GM18526 (cell line): ENCODE measurements around the gene ALOXE3.

Experiments
- POLR2A ChIP-seq: IDR thresholded peaks from 3 replicates; pipeline ENCODE4 v1.6.1; 2011; ENCODE audit not compliant: insufficient read length; ENCODE audit errors: extremely low read depth

ALOXE3 gene

GRCh38 chr17:8123695-8124349 lies 5.5 kb upstream of the ALOXE3 start, which contains the start of gene HES7:
HES7 (minus strand) TSS chr17:8124106; CDS start chr17:8124084, 22 bp downstream.
- no peak for TF ChIP-seq POLR2A

DNA sequence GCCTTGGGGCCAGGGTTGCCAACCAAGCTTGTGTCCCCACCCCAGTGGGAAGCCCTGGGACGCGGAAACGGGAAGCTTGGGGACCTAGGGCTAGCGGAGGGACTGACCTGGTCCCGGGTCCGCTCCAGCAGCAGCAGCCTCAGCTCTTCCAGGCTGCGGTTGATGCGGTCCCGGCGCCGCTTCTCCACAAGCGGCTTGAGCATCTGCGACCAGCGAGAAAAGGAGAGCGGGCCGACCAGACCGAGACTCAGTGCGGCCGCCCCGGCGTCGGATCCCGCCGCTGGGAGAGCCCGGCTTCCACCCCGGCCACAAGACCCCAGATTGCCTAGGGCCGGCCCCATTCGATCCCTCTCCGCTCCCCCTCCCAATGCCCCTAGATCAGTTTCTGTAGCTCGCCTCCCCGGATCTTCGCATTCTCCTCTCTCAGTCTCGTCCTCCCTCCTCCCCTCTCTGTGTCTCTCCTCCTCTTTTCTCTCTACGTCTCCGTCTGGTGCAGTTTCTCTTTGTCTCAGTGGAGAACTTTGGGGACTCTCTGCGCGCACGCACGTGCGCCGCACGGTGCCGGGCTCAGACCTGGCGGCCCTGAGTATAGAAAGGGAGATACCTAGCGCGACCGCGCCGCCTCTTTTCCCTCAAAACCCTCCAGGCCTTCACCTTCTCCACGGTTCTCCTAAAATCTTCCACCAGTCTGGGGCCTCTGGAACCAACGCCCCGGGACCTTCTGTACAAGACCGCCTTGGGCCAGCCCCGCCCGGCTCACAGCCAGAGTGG lies 4.8 kb upstream of the ALOXE3 start:
- TF ChIP-seq POLR2A: no peak

DNA sequence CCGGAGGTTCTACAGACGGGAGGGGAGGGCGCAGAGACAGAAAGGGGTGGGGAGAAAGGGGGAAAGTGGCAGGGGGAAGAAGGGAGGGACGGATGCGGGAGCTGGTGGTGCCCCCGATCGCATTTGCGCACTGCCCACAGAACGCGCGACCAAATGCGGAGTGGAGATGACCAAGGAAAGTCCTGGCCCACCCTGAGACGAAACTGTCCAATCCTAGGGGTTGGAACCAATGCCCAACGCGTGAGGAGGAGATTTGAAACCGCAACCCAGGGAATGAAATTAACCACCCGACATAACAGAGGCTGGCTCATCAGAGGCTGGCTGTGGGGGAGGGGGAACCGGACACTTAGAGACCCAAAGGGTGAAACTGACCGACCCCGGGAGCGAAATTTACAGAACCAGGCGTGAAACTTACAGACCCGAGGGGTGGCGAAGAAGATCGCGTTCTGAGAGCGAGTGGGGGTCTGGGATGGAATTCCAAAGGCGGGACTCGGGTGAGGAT lies 4.2 kb upstream of the ALOXE3 start:
- no peak for TF ChIP-seq POLR2A

DNA sequence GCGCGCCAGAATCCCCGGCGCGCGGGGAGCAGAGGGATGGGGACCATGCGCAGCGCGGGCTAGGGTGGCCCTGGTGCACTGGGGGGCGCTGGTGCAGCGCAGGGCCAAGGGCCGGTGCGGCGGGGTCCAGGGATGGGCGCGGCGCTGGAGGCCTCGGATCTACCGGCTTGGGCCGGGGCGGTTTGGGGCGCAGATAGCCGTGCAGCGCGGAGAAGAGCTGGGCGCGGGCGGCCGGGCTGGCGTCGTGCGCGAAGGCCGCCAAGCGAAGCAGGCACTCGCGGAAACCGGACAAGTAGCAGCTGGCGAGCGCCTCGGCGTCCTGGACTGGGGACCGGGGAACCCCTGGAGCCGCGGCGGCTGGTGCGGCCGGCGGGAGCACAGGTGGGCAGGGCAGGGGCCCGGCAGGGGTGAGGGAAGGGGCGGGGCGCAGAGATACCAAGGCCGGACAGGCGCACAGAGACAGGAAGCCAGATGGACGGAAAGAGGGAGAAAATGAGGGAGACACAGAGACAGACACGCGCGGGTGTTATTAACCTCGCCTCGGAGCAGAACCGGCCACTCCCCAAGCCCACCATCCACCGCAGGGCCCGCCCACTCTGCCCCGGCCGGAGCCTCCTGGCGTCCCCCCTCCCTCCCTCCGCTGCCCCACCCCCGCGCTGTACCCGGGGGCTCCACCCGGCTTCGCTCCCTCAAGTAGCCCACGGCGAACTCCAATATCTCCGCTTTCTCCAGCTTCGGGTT lies 3.5 kb upstream of the ALOXE3 start:
- TF ChIP-seq POLR2A: no peak

DNA sequence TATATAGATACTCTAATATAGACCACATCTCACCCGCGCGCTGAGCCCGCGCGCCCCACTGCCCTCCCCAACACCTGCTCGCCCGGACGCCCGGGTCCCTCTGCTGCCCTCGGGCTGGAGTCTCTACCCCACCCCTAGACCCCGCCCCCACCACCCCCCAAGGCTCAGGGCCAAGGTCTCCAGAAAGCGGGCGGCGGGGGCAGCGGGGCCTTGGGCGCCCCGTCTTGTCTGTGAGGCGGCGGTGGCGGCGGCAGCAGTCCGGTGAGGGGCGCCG lies 3.0 kb upstream of the ALOXE3 start:
- TF ChIP-seq POLR2A: no peak

- TF ChIP-seq POLR2A: no peak
Observed at GRCh38 chr17:8120520-8121406, 2.4 kb upstream of the ALOXE3 start.

DNA sequence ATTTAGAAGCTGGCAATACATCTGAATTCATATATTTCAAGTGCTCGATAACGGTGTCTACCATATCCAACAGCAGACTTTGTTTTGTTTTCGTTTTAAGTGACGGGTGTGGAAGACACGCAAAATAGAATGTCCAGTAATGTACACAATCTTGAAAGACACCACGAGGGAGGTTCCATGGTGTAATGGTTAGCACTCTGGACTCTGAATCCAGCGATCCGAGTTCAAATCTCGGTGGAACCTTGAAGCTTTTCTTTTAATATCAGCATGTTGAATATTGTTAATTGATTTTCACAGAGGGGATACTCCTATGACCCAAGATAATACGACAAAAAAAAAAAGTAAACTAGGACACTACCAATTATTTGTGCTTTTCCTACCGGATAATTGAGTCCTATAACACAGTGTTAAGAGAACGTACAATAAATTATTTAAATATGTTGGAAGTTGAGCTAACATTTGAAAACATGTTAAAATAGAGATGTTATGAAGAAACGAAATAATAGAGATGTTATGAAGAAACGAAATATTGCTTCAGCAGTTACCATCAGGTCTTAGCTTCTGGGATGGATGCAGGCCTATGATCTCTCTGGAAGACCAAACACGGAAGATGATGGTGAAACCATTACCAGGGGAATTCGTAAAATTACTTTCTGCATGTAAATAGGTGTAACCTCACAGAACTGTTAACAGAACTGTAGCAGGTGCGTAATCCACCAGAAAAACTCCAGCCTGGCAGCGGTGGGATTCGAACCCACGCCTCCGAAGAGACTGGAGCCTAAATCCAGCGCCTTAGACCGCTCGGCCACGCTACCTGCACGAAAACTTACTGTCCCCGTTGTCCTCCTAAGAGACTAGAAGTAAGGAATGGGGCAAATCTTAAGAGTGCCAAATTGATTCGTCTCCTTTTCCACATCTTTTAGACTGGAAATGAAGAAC lies 1.5 kb upstream of the ALOXE3 start:
- no peak for TF ChIP-seq POLR2A

GRCh38 chr17:8118769-8119580 lies 661 bp upstream of the ALOXE3 start:
- TF ChIP-seq POLR2A: no peak

- TF ChIP-seq POLR2A: no peak
Observed at GRCh38 chr17:8117367-8117979, 841 bp downstream of the ALOXE3 start.

DNA sequence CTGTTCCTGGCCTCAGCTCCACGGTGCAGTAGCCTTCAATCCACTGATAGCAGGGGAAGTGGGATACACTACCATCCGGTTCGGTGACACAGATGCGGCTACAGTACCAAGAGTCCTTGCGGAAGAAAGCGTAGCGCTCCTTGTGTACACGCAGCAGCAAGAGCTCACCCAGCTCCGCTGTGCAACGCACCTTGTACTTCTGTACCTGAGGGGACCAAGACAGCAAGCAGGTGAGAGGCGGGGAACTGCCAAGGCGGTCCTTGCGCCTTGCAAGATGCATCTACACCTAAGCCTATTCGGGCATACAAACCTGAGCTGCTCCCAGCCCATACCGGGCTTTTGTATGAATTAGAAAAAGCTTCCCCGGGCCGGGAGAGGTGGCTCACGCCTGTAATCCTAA lies 1.5 kb downstream of the ALOXE3 start:
- TF ChIP-seq POLR2A: no peak

GRCh38 chr17:8110907-8111306 lies 7.4 kb downstream of the ALOXE3 start:
- TF ChIP-seq POLR2A: no peak

DNA sequence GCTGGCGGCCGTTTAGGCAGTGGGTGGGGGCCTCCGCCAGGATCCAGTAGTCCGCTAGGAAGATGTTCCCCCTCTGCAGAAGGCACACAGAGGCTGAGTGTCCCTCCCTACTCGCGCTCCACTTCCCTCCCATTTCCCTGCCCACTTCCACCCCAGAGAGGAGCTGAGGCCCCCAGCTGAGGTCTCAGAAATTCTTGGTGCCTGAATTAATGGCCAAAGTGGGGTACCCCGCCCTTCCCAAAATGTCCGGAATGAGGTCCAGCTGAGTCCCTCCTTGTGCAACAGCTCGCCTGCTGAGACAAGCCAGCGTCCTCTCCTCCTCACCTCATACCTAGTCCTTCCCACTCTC lies 7.9 kb downstream of the ALOXE3 start:
- TF ChIP-seq POLR2A: no peak
